HL-60 (cell line): ENCODE results near the gene KDR.

ENCODE experiments used
- DNase-seq, 2 experiments: peaks; one replicate each; pipeline ENCODE4 v3.0.0-alpha.2; 2010 to 2020; ENCODE audit warnings: low read depth in 1 of 2, low spot score in 1 of 2
- H3K27ac ChIP-seq: fragments of 250-450 bp; sonication (Bioruptor Pico); replicated peaks from 2 replicates; pipeline ENCODE4 v1.5.1; 2020; ENCODE audit warnings: mild to moderate bottlenecking, moderate library complexity
- H3K27me3 ChIP-seq: fragments of 250-450 bp; sonication (Bioruptor Pico); 2 replicates; pipeline ENCODE4 v1.5.1; 2021; ENCODE audit warnings: mild to moderate bottlenecking, moderate library complexity; ENCODE audit not compliant: insufficient read depth, poor library complexity, severe bottlenecking
- H3K4me3 ChIP-seq: replicated peaks from 2 replicates; pipeline ENCODE4 v1.5.1; 2011; ENCODE audit warnings: mild to moderate bottlenecking, control low read depth, low read length; ENCODE audit not compliant: insufficient read depth
- GABPA ChIP-seq: IDR thresholded peaks from 2 replicates; pipeline ENCODE4 v1.6.1; 2012; ENCODE audit warnings: low read depth
- POLR2AphosphoS5 ChIP-seq: IDR thresholded peaks from 2 replicates; pipeline ENCODE4 v1.6.1; 2012; ENCODE audit warnings: low read depth
- REST ChIP-seq: IDR thresholded peaks from 2 replicates; pipeline ENCODE4 v1.6.1; 2012; ENCODE audit warnings: low read depth; ENCODE audit not compliant: insufficient replicate concordance
- SPI1 ChIP-seq: IDR thresholded peaks from 2 replicates; pipeline ENCODE4 v1.6.1; 2012; ENCODE audit warnings: low read depth, mild to moderate bottlenecking, borderline replicate concordance
- TF ChIP-seq, protein P1 (sequence below): IDR thresholded peaks from one replicate; pipeline ENCODE4 v1.5.1; 2011; ENCODE audit warnings: low read length, control low read depth, inconsistent platforms; ENCODE audit not compliant: insufficient read depth

The KDR gene

DNA sequence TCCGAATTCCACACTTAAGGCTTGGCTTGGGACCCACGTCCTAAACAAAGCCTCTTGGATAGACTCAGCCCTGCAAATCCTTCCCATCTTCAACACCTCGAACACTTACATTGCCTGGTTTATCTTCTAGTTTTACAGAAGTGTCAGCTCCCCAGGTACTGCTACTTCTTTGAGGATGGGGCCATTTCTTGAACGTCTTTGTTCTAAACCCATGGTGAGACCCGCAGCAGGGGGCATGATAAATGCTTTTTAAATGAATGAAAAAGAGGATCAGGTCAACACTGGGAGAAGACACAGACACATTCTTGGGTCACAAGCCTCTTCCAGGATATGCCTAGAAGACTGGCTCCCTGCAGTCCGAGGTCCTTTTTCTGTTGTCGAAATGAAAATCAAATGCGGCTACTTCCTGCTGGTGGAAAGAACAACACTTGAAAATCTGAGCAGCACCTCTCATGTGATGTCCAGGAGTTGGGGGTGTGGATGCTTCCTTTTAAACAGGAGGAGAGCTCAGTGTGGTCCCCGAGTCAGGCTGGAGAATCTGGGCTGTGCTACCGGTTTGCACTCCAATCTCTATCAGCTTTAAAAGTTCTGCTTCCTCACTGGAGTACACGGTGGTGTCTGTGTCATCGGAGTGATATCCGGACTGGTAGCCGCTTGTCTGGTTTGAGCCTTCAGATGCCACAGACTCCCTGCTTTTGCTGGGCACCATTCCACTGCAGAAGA lies 45.8 kb downstream of the KDR start:
- TF ChIP-seq, protein P1, sequence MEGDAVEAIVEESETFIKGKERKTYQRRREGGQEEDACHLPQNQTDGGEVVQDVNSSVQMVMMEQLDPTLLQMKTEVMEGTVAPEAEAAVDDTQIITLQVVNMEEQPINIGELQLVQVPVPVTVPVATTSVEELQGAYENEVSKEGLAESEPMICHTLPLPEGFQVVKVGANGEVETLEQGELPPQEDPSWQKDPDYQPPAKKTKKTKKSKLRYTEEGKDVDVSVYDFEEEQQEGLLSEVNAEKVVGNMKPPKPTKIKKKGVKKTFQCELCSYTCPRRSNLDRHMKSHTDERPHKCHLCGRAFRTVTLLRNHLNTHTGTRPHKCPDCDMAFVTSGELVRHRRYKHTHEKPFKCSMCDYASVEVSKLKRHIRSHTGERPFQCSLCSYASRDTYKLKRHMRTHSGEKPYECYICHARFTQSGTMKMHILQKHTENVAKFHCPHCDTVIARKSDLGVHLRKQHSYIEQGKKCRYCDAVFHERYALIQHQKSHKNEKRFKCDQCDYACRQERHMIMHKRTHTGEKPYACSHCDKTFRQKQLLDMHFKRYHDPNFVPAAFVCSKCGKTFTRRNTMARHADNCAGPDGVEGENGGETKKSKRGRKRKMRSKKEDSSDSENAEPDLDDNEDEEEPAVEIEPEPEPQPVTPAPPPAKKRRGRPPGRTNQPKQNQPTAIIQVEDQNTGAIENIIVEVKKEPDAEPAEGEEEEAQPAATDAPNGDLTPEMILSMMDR: no peak
- TF ChIP-seq SPI1: no peak
- no peak for TF ChIP-seq REST
- TF ChIP-seq GABPA: no peak
- TF ChIP-seq POLR2AphosphoS5: no peak
- no peak overlapping the region for H3K27ac ChIP-seq
- DNase-seq: no peak
- H3K27me3 ChIP-seq: peaks cover 2% of the 10 kb centered on the region
- no peak overlapping the region for H3K4me3 ChIP-seq

GRCh38 chr4:55078987-55079386 lies 46.4 kb downstream of the KDR start:
- no peak for TF ChIP-seq SPI1
- TF ChIP-seq, protein P1: no peak
- TF ChIP-seq POLR2AphosphoS5: no peak
- TF ChIP-seq REST: no peak
- no peak for TF ChIP-seq GABPA
- no peak for DNase-seq
- H3K27me3 ChIP-seq: peaks cover 2% of the 10 kb centered on the region
- no peak overlapping the region for H3K27ac ChIP-seq
- H3K4me3 ChIP-seq: no peak overlapping the region

GRCh38 chr4:55077577-55077976 lies 47.8 kb downstream of the KDR start:
- Histone ChIP-seq H3K4me3 (no peak overlapping the region), H3K27ac (no peak overlapping the region), H3K27me3 (peaks cover 2% of the 10 kb centered on the region)
- TF ChIP-seq, protein P1: no peak
- TF ChIP-seq GABPA: no peak
- TF ChIP-seq REST: no peak
- TF ChIP-seq POLR2AphosphoS5: no peak
- no peak for TF ChIP-seq SPI1
- DNase-seq: no peak
